K562 (cell line): ENCODE results near the gene ADGRA3. TPM values are rescaled to one million over a fixed set of nuclear protein-coding genes. Genes with fewer than 3 reads are reported as not detected.

Experiments
- ATAC-seq: fragments of 200-7000 bp; cut with Tn5 transposase; 3 replicates; pipeline ENCODE4 v1.9.1; 2020; ENCODE audit warnings: moderate library complexity
- BruUV-seq: library from RNA; stranded (reverse); fragments of 400-500 nt; replicated peaks from 2 replicates; lab custom pipeline; 2021; lab: Mats Ljungman, UMichigan
- CTCF ChIA-PET: fragments of 300-600 bp; formaldehyde crosslinking; extraction: SDS; loops from one replicate; lab custom pipeline; 2021; ENCODE audit warnings: low intra/inter-chr PET ratio; lab: Yijun Ruan, JAX
- POLR2A ChIA-PET: fragments of 300-600, 350-650 bp; sonication (Branson Sonifier 250); formaldehyde crosslinking; extraction: SDS; loops from one replicate; lab custom pipeline; 2021; ENCODE audit warnings: antibody characterized with exemption, inconsistent platforms; lab: Yijun Ruan, JAX
- DNase-seq, 4 experiments: peaks; one replicate each; pipeline versions ENCODE4 v3.0.0 to v3.0.0-alpha.2; 2011 to 2018; ENCODE audit warnings: low spot score in 3 of 4, mixed read lengths in 3 of 4; ENCODE audit errors: extremely low read depth in 1 of 4
- FAIRE-seq: peaks from 2 replicates; lab custom pipeline; 2011; peaks lifted over from hg19 to GRCh38; lab: Jason Lieb, UNC
- H2AFZ ChIP-seq: 2 replicates; pipeline ENCODE4 v1.6.0; 2011; ENCODE audit warnings: low read depth, low read length, control low read depth, inconsistent platforms
- H3K27ac ChIP-seq: fragments of 200-600 bp; 3 replicates; pipeline ENCODE4 v1.8.0; 2011; ENCODE audit warnings: low read depth, mild to moderate bottlenecking, control low read depth, inconsistent platforms, low read length, moderate library complexity, mixed read lengths; ENCODE audit errors: extremely low read depth
- H3K27me3 ChIP-seq, 2 experiments: fragments of 300-600 bp in 1 of 2; 2 replicates in 1 of 2; 3 replicates in 1 of 2; pipeline versions ENCODE4 v1.6.0 to v1.8.0; 2011; ENCODE audit warnings: inconsistent platforms in 2 of 2, low read length in 2 of 2, mild to moderate bottlenecking in 1 of 2, mixed read lengths in 1 of 2, moderate library complexity in 1 of 2; ENCODE audit not compliant: control insufficient read depth in 2 of 2, insufficient read depth in 2 of 2
- H3K36me3 ChIP-seq: fragments of 300-600 bp; 3 replicates; pipeline ENCODE4 v1.8.0; 2011; ENCODE audit warnings: mild to moderate bottlenecking, low read length, inconsistent platforms; ENCODE audit not compliant: control insufficient read depth, insufficient read depth
- H3K4me1 ChIP-seq, 2 experiments: fragments of 200-600 bp in 1 of 2; replicated peaks in 1 of 2; 2 replicates in 1 of 2; 3 replicates in 1 of 2; pipeline versions ENCODE4 v1.5.1 to v1.8.0; 2011; ENCODE audit warnings: inconsistent platforms in 2 of 2, low read length in 2 of 2, mild to moderate bottlenecking in 1 of 2, mixed read lengths in 1 of 2, moderate library complexity in 1 of 2; ENCODE audit not compliant: control insufficient read depth in 2 of 2, insufficient read depth in 2 of 2
- H3K4me2 ChIP-seq: 2 replicates; pipeline ENCODE4 v1.6.1; 2011; ENCODE audit warnings: low read length, control low read depth, inconsistent platforms, mixed read lengths; ENCODE audit not compliant: insufficient read depth
- H3K4me3 ChIP-seq: fragments of 200-600 bp; sonication (generic), shearing (Covaris generic); 2 replicates; pipeline ENCODE4 v1.5.1; 2016; ENCODE audit warnings: control low read depth, inconsistent platforms
- H3K79me2 ChIP-seq: fragments of 200-600 bp; 3 replicates; pipeline ENCODE4 v1.8.0; 2011; ENCODE audit warnings: low read length, inconsistent platforms; ENCODE audit not compliant: control insufficient read depth, insufficient read depth
- H3K9ac ChIP-seq, 2 experiments: 2 replicates each; pipeline versions ENCODE4 v1.6.0 to v1.6.1; 2011; ENCODE audit warnings: low read depth in 2 of 2, low read length in 2 of 2, control low read depth in 1 of 2, inconsistent platforms in 1 of 2, mild to moderate bottlenecking in 1 of 2, mixed read lengths in 1 of 2; ENCODE audit not compliant: insufficient read depth in 1 of 2
- H3K9me1 ChIP-seq: one replicate; pipeline ENCODE4 v1.6.0; 2011; ENCODE audit warnings: inconsistent platforms, mild to moderate bottlenecking, low read length, moderate library complexity; ENCODE audit not compliant: control insufficient read depth, insufficient read depth
- H3K9me3 ChIP-seq: replicated peaks from 2 replicates; pipeline ENCODE4 v1.5.1; 2011; ENCODE audit warnings: low read depth, low read length, inconsistent platforms; ENCODE audit not compliant: control insufficient read depth, insufficient read depth
- H4K20me1 ChIP-seq: replicated peaks from 2 replicates; pipeline ENCODE4 v1.6.1; 2011; ENCODE audit warnings: low read length, inconsistent platforms, mixed read lengths; ENCODE audit not compliant: control insufficient read depth, insufficient read depth
- BACH1 ChIP-seq: fragments of 200-800 bp; sonication (Bioruptor generic); IDR thresholded peaks from 2 replicates; pipeline ENCODE4 v1.6.1; 2016; ENCODE audit warnings: missing genetic modification characterization, missing compliant biosample characterization
- HNRNPLL ChIP-seq: fragments of 200-400 bp; formaldehyde crosslinking; IDR thresholded peaks from 2 replicates; pipeline ENCODE4 v1.6.1; 2017; ENCODE audit warnings: low read length, low read depth, mild to moderate bottlenecking; ENCODE audit not compliant: poor library complexity, severe bottlenecking
- POLR2B ChIP-seq: fragments of 450-650 bp; IDR thresholded peaks from 2 replicates; pipeline ENCODE4 v1.6.1; 2018; ENCODE audit warnings: low read depth; ENCODE audit not compliant: partially characterized antibody
- REST ChIP-seq, 2 experiments: fragments of 450-650 bp; formaldehyde crosslinking in 1 of 2; IDR thresholded peaks; 2 replicates each; pipeline versions ENCODE4 v1.4.0 to v1.6.1; 2014 to 2020; ENCODE audit warnings: mild to moderate bottlenecking in 2 of 2, borderline replicate concordance in 1 of 2, low read depth in 1 of 2
- TRIM24 ChIP-seq, 2 experiments: fragments of 450-650 bp; IDR thresholded peaks; 2 replicates each; pipeline ENCODE4 v1.6.1; 2016
- ZNF24 ChIP-seq: fragments of 450-650 bp; IDR thresholded peaks from 2 replicates; pipeline ENCODE4 v1.6.1; 2016
- WGBS: fragments of 100-300 bp; shearing (Covaris generic); methylation state at CpG from one replicate; pipeline ENCODE4 v1.1.6; 2016; ENCODE audit warnings: low coverage, mixed read lengths; ENCODE audit not compliant: insufficient coverage; ENCODE audit errors: missing lambda C conversion rate; 5-methylcytosine and 5-hydroxymethylcytosine counted together
- in situ Hi-C: fragments of 300-500 bp; cut with MboI; formaldehyde crosslinking; loops from 4 replicates; pipeline ENCODE4 v1.15.0; 2018; ENCODE audit warnings: inconsistent platforms, mixed read lengths
- intact Hi-C: fragments of 100-400 bp; cut with micrococcal nuclease; formaldehyde crosslinking; loops from 2 replicates; pipeline ENCODE4 v1.14.2; 2022
- polyA plus RNA-seq, 8 experiments: library from polyadenylated mRNA; depleted of rRNA in 4 of 8; stranded (reverse) in 5 of 8; unstranded in 3 of 8; fragments of >200 nt; fragmentation: Nextera tagmentation in 2 of 8; fragmentation: Illumina TruSeq in 1 of 8; extraction: Ambion mirVana in 2 of 8; extraction: Trizol in 1 of 8; gene quantifications; 2 replicates each; pipeline versions ENCODE4 v1.2.1 to v1.2.3, GENCODE V29; 2011 to 2014; ENCODE audit warnings: inconsistent platforms in 1 of 8, missing spikeins in 1 of 8
- total RNA-seq, 7 experiments: library from RNA; depleted of rRNA in 6 of 7; stranded (reverse); fragments of >200 nt in 6 of 7; fragmentation: Illumina TruSeq in 2 of 7; extraction: Trizol in 2 of 7; gene quantifications; 2 replicates each; pipeline versions ENCODE4 v1.2.1 to v1.2.3, GENCODE V29; 2011 to 2021; ENCODE audit warnings: low replicate concordance in 1 of 7
- TF ChIP-seq, protein P1 (sequence below): fragments of 250-450 bp; sonication (Bioruptor Pico); IDR thresholded peaks from 2 replicates; pipeline ENCODE4 v1.4.0; 2020

The ADGRA3 gene
- total and polyA plus RNA-seq, 9 of the 15 experiments (the other 6 are each of a cell fraction or from before 2014, with no cell fraction given), result 0.06 to 2.3 (median 0.27) TPM; not detected in 3

GRCh38 chr4:22435652-22436051 is 80.2 kb downstream of the ADGRA3 start:
- FAIRE-seq (no peak), DNase-seq (no peak), ATAC-seq (no peak)
- Histone ChIP-seq H3K79me2 (no peaks in the 10 kb centered on the region), H3K4me1 (no peaks in the 10 kb centered on the region), H3K27ac (no peak overlapping the region), H3K9ac (no peak overlapping the region), H3K27me3 (no peaks in the 10 kb centered on the region), H4K20me1 (no peaks in the 10 kb centered on the region), H2AFZ (no peak overlapping the region), H3K9me1 (no peaks in the 10 kb centered on the region), H3K36me3 (no peaks in the 10 kb centered on the region), H3K4me3 (no peak overlapping the region), H3K9me3 (no peaks in the 10 kb centered on the region), H3K4me2 (no peak overlapping the region)
- POLR2A ChIA-PET, result no interaction called here
- whole genome bisulfite sequencing, result 0% methylated on average over 2 of the region's 2 CpGs
- BruUV-seq, result no TSS peak
- in situ Hi-C loops (no loop called here), intact Hi-C loops (no loop called here)
- TF ChIP-seq TRIM24 (IDR thresholded peaks at IDR 0.05) (no peak), HNRNPLL (no peak), POLR2B (no peak), ZNF24 (no peak), REST (IDR thresholded peaks at IDR 0.05; ENCODE audit: borderline replicate concordance) (no peak), REST (CRISPR knock-in tag; IDR thresholded peaks at IDR 0.05; ENCODE audit: low read depth) (no peak), BACH1 (tag) (no peak)
- TF ChIP-seq, protein P1, sequence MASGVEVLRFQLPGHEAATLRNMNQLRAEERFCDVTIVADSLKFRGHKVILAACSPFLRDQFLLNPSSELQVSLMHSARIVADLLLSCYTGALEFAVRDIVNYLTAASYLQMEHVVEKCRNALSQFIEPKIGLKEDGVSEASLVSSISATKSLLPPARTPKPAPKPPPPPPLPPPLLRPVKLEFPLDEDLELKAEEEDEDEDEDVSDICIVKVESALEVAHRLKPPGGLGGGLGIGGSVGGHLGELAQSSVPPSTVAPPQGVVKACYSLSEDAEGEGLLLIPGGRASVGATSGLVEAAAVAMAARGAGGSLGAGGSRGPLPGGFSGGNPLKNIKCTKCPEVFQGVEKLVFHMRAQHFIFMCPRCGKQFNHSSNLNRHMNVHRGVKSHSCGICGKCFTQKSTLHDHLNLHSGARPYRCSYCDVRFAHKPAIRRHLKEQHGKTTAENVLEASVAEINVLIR (CRISPR knock-in tag), result no peak
- CTCF ChIA-PET, result no interaction called here
